Measurements from ENCODE around the gene FBN1. TPM values are rescaled to one million over a fixed set of nuclear protein-coding genes. Genes with fewer than 3 reads are reported as not detected.

The FBN1 gene
- total RNA-seq, 6 donors from 2014 or later, result 20.3 to 159 (median 44.3) TPM

DNA sequence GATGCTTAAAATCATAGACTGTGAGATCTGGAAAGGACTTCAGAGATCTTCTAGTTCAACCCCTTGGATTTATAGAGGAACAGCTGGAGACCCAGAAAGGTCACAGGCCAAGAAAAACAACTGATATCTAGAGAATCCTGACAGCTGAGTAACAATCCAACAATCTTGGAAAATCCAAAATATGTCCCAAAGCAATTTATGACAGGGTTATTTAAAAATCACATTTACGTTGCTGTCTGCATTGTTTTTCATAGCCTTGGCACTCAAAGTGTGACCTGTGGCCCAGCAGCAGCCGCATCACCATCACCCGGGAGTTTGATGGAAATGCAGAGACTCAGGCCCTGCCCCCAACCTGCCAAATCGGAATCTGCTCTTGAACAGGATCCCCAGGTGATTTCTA, 78.8 kb downstream of the FBN1 start:
- H3K27me3 ChIP-seq, result no peaks in the 10 kb centered on the region
- DNase-seq (no peak), ATAC-seq (ENCODE audit: low FRiP score in 2 of 2) (peak in 1 of 2 donors; percentile 38)
- TF ChIP-seq POLR2AphosphoS5 (IDR thresholded peaks at IDR 0.05), result no peak
- TF ChIP-seq, protein P1, sequence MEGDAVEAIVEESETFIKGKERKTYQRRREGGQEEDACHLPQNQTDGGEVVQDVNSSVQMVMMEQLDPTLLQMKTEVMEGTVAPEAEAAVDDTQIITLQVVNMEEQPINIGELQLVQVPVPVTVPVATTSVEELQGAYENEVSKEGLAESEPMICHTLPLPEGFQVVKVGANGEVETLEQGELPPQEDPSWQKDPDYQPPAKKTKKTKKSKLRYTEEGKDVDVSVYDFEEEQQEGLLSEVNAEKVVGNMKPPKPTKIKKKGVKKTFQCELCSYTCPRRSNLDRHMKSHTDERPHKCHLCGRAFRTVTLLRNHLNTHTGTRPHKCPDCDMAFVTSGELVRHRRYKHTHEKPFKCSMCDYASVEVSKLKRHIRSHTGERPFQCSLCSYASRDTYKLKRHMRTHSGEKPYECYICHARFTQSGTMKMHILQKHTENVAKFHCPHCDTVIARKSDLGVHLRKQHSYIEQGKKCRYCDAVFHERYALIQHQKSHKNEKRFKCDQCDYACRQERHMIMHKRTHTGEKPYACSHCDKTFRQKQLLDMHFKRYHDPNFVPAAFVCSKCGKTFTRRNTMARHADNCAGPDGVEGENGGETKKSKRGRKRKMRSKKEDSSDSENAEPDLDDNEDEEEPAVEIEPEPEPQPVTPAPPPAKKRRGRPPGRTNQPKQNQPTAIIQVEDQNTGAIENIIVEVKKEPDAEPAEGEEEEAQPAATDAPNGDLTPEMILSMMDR (IDR thresholded peaks at IDR 0.05), result no peak
- no peak for TF ChIP-seq POLR2A (IDR thresholded peaks at IDR 0.05)
- TF ChIP-seq EP300 (IDR thresholded peaks at IDR 0.05), result no peak
- H3K27ac ChIP-seq, result no peak overlapping the region
- no peak overlapping the region for H3K4me3 ChIP-seq
- WGBS, 2 donors, result 67 to 73% methylated on average over 4 of the region's 4 CpGs
- peaks cover 0 to 4% (median 2%) of the 10 kb centered on the region in 4 donors for H3K4me1 ChIP-seq
- H3K9me3 ChIP-seq, result no peaks in the 10 kb centered on the region
- H3K36me3 ChIP-seq, result no peaks in the 10 kb centered on the region

DNA sequence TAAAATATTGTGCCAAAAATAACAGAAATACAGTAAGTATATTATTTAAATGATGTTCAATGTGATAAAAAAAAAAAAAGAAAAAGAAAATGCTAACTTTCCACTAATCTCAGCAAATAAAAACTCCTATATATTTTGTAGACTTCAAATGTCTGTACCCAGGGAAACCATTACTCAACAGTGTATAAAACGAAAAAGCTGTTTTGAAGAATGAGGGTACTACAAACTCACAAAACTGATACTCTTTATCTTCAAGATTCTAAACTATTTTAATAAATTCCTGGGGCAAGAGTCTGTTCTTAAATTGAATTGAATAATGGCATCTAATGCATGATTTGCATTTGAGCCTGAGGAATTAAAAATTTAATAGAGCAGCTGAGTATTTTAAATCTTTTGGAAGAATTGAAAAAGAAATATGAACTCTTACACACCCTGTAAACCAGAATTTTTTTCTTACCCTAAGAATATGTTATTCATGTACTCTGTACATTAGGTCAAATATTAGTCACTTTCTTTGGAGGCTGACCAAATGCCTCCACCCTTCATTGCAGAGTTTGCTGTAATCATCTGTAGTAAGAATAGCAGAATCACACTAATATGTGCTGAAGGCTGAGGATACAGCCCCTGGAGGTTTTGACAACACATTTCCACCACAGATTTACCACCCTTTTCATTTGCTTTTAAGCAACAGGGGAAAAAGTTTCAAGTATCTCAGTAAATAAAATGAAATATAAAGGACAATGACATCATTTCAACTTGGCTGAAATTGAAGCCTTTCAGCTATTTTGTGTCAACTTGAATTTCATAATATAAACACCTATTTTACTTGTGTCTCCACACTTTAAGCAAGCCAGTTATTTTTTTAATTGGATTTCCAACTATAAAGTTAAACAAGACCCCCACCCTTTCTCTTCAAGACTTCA, 79.7 kb downstream of the FBN1 start:
- H3K36me3 ChIP-seq, result no peaks in the 10 kb centered on the region
- no peaks in the 10 kb centered on the region for H3K9me3 ChIP-seq
- 63 to 80% methylated on average over 1 of the region's 1 CpG for WGBS, 2 donors
- H3K4me3 ChIP-seq, result no peak overlapping the region
- DNase-seq (no peak), ATAC-seq (ENCODE audit: low FRiP score in 2 of 2) (peak in 1 of 2 donors; percentile 85)
- TF ChIP-seq EP300 (IDR thresholded peaks at IDR 0.05) (no peak), POLR2AphosphoS5 (IDR thresholded peaks at IDR 0.05) (no peak)
- H3K27me3 ChIP-seq, result no peaks in the 10 kb centered on the region
- no peak overlapping the region for H3K27ac ChIP-seq
- H3K4me1 ChIP-seq, result peaks cover 0 to 4% (median 2%) of the 10 kb centered on the region in 4 donors

DNA sequence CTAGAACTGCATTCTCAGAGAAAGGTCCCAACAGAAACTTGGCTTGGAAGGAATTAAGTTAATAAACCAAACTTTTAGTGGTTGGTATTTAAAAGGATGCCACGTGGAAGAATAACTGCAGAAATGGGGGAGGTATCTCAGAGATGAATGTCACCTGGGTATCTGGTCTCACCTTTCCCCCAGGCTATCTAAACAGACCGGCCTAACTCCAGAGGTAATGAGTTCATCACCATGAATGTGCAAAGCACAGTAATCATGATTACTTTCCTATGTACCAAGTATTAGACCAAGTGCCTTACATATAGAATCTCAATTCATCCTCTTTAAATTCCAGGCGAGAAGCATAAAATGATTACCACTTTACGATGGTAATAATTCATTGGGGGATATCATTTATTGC, 80.8 kb downstream of the FBN1 start:
- Histone ChIP-seq H3K9me3 (no peaks in the 10 kb centered on the region), H3K36me3 (no peaks in the 10 kb centered on the region), H3K4me3 (no peak overlapping the region), H3K4me1 (peaks cover 0 to 4% (median 2%) of the 10 kb centered on the region in 4 donors), H3K27ac (no peak overlapping the region), H3K27me3 (no peaks in the 10 kb centered on the region)
- no peak for ATAC-seq (ENCODE audit: low FRiP score in 2 of 2)
- TF ChIP-seq POLR2A (IDR thresholded peaks at IDR 0.05) (no peak), POLR2AphosphoS5 (IDR thresholded peaks at IDR 0.05) (no peak), EP300 (IDR thresholded peaks at IDR 0.05) (no peak)
- TF ChIP-seq, protein P1 (IDR thresholded peaks at IDR 0.05), result no peak
- WGBS, 2 donors, result 93 to 96% methylated on average over 4 of the region's 4 CpGs
- no peak for DNase-seq

DNA sequence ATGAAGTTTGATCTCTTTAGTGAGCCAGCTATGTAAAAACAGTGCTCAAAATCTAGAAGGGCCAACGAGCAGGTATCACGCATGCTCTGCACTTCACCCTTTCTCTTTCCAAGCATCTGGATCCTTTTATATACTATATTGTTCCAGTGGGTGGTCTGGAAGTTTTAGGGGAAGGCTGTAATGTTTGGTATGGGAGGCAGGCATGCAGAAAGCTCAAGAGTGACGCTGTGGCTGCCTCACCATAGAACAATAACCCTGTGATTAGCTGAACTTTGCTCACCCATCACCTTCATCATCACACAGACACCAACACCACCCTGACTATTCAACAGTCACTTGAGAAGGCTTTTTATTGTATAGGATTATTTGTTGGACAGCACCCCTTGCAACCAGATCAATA, 81.6 kb downstream of the FBN1 start:
- 80 to 88% methylated on average over 3 of the region's 3 CpGs for whole genome bisulfite sequencing, 2 donors

DNA sequence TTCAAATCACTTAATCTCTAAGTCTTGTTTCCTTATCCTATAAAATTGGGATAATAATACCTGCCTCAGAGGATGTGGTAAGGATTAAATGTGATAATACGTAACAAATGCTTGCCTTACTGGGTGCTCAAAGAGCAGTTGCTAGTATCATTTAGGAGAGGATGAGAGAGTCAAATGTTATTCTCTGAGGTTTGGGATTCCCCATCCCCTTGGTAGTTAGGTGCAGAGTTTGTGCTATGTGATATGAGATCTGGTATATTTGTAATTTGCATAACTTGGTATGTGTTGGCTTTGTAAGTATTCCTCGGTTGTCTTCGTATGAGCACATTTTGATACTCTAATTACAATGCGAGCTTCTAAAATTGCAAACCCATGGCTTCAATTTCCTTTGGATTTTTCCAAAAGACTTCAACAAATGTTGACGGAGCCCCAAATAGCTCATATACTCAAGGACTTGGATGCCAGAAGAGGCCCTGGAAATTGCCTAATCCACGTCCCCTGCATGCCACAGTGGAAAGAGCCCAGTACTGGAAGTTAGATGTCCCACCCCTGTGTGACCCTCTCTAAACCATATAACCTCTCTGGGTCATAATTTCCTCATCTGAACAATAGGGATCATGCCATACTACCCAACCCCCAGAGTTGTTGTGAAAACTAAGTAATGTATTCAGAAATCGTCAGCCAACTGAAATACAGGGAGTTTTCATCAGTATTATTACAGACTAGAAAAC, 85.0 kb downstream of the FBN1 start:
- Histone ChIP-seq H3K4me1 (peaks cover 0 to 5% (median 3%) of the 10 kb centered on the region in 4 donors), H3K36me3 (no peaks in the 10 kb centered on the region), H3K9me3 (no peaks in the 10 kb centered on the region), H3K27ac (no peak overlapping the region), H3K27me3 (no peaks in the 10 kb centered on the region), H3K4me3 (no peak overlapping the region)
- ATAC-seq (ENCODE audit: low FRiP score in 2 of 2) (peak in 1 of 2 donors; percentile 19), DNase-seq (no peak)
- WGBS, 2 donors, result 77 to 84% methylated on average over 7 of the region's 7 CpGs
- TF ChIP-seq, protein P1 (IDR thresholded peaks at IDR 0.05), result no peak
- TF ChIP-seq EP300 (IDR thresholded peaks at IDR 0.05) (no peak), POLR2A (IDR thresholded peaks at IDR 0.05) (no peak), POLR2AphosphoS5 (IDR thresholded peaks at IDR 0.05) (no peak)

More for the DNA sequence above, 81.6 kb downstream of the FBN1 start:
- peaks cover 0 to 7% (median 3%) of the 10 kb centered on the region in 4 donors for H3K4me1 ChIP-seq
- no peak for DNase-seq
- ATAC-seq (ENCODE audit: low FRiP score in 2 of 2), result no peak
- H3K4me3 ChIP-seq, result no peak overlapping the region
- H3K9me3 ChIP-seq, result no peaks in the 10 kb centered on the region
- TF ChIP-seq EP300 (IDR thresholded peaks at IDR 0.05) (no peak), POLR2A (IDR thresholded peaks at IDR 0.05) (no peak)
- H3K27ac ChIP-seq, result no peak overlapping the region
- H3K27me3 ChIP-seq, result no peaks in the 10 kb centered on the region
- H3K36me3 ChIP-seq, result no peaks in the 10 kb centered on the region

Data from upper lobe of left lung (tissue), 6 donors.